Neuronal stem cell (in vitro differentiated cells): Measurements from ENCODE around the gene RNF215. TPM values are rescaled to one million over a fixed set of nuclear protein-coding genes. Genes with fewer than 3 reads are reported as not detected.

ENCODE experiments used
- DNase-seq: peaks from one replicate; pipeline ENCODE4 v3.0.0-alpha.2; 2013; ENCODE audit warnings: low spot score
- H2AFZ ChIP-seq: one replicate; pipeline ENCODE4 v1.6.1; 2013; ENCODE audit warnings: mild to moderate bottlenecking, low read length, inconsistent platforms
- H2AK5ac ChIP-seq: 2 replicates; pipeline ENCODE4 v1.6.1; 2013; ENCODE audit warnings: low read depth, mild to moderate bottlenecking, inconsistent platforms, low read length, moderate library complexity, mixed read lengths
- H2BK120ac ChIP-seq: 2 replicates; pipeline ENCODE4 v1.6.1; 2013; ENCODE audit warnings: low read depth, mild to moderate bottlenecking, inconsistent platforms, low read length, moderate library complexity, mixed read lengths
- H2BK12ac ChIP-seq: one replicate; pipeline ENCODE4 v1.6.1; 2013; ENCODE audit warnings: low read length, inconsistent platforms
- H2BK15ac ChIP-seq: 2 replicates; pipeline ENCODE4 v1.6.1; 2013; ENCODE audit warnings: mild to moderate bottlenecking, low read length, inconsistent platforms, mixed read lengths
- H2BK5ac ChIP-seq: one replicate; pipeline ENCODE4 v1.6.1; 2013; ENCODE audit warnings: inconsistent platforms, mild to moderate bottlenecking, low read length, moderate library complexity
- H3K14ac ChIP-seq: one replicate; pipeline ENCODE4 v1.6.1; 2013; ENCODE audit warnings: low read length, inconsistent platforms
- H3K18ac ChIP-seq: 2 replicates; pipeline ENCODE4 v1.6.1; 2013; ENCODE audit warnings: low read length, inconsistent platforms
- H3K23ac ChIP-seq: 2 replicates; pipeline ENCODE4 v1.6.1; 2013; ENCODE audit warnings: low read depth, mild to moderate bottlenecking, mixed read lengths, low read length, inconsistent platforms; ENCODE audit not compliant: poor library complexity
- H3K27ac ChIP-seq: replicated peaks from 3 replicates; pipeline ENCODE4 v1.5.1; 2013; ENCODE audit warnings: low read length, inconsistent platforms
- H3K27me3 ChIP-seq, 3 experiments: 2 replicates each; pipeline ENCODE4 v1.6.1; 2013; ENCODE audit warnings: low read length in 3 of 3, mild to moderate bottlenecking in 2 of 3, inconsistent platforms in 1 of 3, low read depth in 1 of 3, mixed read lengths in 1 of 3, moderate library complexity in 1 of 3; ENCODE audit not compliant: control insufficient read depth in 3 of 3, insufficient read depth in 3 of 3
- H3K36me3 ChIP-seq, 2 donors: replicated peaks in 1 of 2; 2 replicates each; pipeline ENCODE4 v1.6.1; 2013; ENCODE audit warnings: low read length in 2 of 2; ENCODE audit not compliant: control insufficient read depth in 2 of 2, insufficient read depth in 2 of 2
- H3K4ac ChIP-seq: 2 replicates; pipeline ENCODE4 v1.6.1; 2013; ENCODE audit warnings: inconsistent platforms, mild to moderate bottlenecking, low read length, moderate library complexity
- H3K4me1 ChIP-seq, 2 donors: 1 replicate in 1 of 2; 2 replicates in 1 of 2; pipeline ENCODE4 v1.6.1; 2013; ENCODE audit warnings: low read length in 2 of 2, low read depth in 1 of 2; ENCODE audit not compliant: control insufficient read depth in 2 of 2, insufficient read depth in 1 of 2
- H3K4me2 ChIP-seq: one replicate; pipeline ENCODE4 v1.6.1; 2013; ENCODE audit warnings: mild to moderate bottlenecking, low read length, inconsistent platforms; ENCODE audit not compliant: insufficient read depth, poor library complexity, severe bottlenecking
- H3K4me3 ChIP-seq, 2 donors: 2 replicates each; pipeline ENCODE4 v1.5.1; 2013; ENCODE audit warnings: low read length in 2 of 2, mild to moderate bottlenecking in 2 of 2, inconsistent platforms in 1 of 2, moderate library complexity in 1 of 2
- H3K79me1 ChIP-seq: one replicate; pipeline ENCODE4 v1.6.1; 2013; ENCODE audit warnings: low read depth, mild to moderate bottlenecking, inconsistent platforms, low read length, moderate library complexity
- H3K9ac ChIP-seq: one replicate; pipeline ENCODE4 v1.6.1; 2013; ENCODE audit warnings: mild to moderate bottlenecking, low read depth, low read length, inconsistent platforms; ENCODE audit not compliant: poor library complexity
- H3K9me3 ChIP-seq, 2 donors: replicated peaks in 1 of 2; 2 replicates each; pipeline versions ENCODE3 to v1.6.1; 2013; ENCODE audit warnings: low read length in 2 of 2, mild to moderate bottlenecking in 2 of 2, inconsistent platforms in 1 of 2, low read depth in 1 of 2, mixed read lengths in 1 of 2, moderate library complexity in 1 of 2; ENCODE audit not compliant: control insufficient read depth in 2 of 2, insufficient read depth in 1 of 2
- H4K8ac ChIP-seq: one replicate; pipeline ENCODE4 v1.6.1; 2013; ENCODE audit warnings: low read depth, mild to moderate bottlenecking, inconsistent platforms, low read length, moderate library complexity
- H4K91ac ChIP-seq: one replicate; pipeline ENCODE4 v1.6.1; 2013; ENCODE audit warnings: low read length, low read depth, mild to moderate bottlenecking, inconsistent platforms; ENCODE audit not compliant: poor library complexity
- WGBS, 2 donors: extraction: QIAGEN DNeasy Blood & Tissue Kit; methylation state at CpG; one replicate each; pipeline ENCODE4 v1.1.7; 2013; ENCODE audit warnings: missing lambda C conversion rate in 2 of 2, mixed read lengths in 1 of 2; ENCODE audit not compliant: insufficient read length in 2 of 2, insufficient replicate concordance in 1 of 2; ENCODE audit errors: extremely low coverage in 2 of 2; 5-methylcytosine and 5-hydroxymethylcytosine counted together
- polyA plus RNA-seq, 2 experiments: library from polyadenylated mRNA; stranded (reverse); fragments of 200-250 nt; gene quantifications; one replicate each; pipeline ENCODE4 v1.2.3, GENCODE V29; 2013

RNF215 gene
- polyA plus RNA-seq (2013, experiment 1 of 2): 9.1 TPM
- polyA plus RNA-seq (2013, experiment 2 of 2): 9.6 TPM

DNA sequence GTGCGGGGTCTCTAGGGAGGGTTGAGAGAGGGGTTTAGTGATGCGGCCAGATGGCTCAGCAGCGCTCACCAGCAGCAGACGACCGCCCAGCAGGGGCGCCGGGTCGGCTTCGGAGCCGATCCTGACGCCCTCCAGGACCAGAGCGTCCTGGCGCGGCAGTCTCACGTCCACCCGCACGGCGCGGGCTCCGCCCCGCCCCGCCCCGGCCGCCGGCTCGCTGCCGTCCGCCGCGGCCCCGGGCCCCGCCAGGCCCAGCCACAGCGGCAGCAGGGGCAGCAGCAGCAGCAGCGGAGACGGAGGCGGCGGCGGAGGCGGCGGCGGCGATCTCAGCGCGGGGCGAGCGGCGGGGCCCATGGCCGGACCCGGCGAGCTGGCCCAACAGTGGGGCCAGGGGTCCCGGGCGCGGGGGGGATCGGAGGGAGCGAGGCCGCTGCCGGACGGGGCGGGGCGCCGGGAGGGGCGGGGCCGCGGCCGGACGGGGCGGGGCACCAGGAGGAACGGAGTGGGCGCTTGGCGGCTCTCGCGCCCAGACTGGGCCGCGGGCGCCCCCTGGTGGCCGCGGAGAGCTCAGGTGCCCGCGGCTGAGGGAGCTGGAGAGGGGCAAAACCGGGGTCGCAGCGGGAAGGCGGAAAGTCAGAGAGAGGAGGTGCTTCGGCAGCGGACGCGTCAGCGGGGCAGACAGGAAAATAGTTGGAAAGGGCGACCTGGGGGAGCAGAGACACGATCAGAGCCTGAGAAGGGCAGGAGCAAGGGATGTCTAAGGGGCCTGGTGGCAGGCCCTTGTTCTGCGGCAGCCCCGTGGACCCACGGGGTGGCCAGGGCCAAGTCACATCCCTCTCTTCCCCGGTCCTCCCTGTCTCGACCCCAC lies at the start of gene RNF215:
RNF215 (minus strand) TSS at position 452 of the 868 bp plus-strand sequence; CDS start at position 354, 98 bp downstream.
- Histone ChIP-seq H3K79me1 (no peaks in the 10 kb centered on the region), H2AFZ (peak within 1 kb of the TSS; percentile 96), H3K36me3 (peaks cover 4 to 16% of the 10 kb centered on the region in 2 donors), H3K14ac (peak within 1 kb of the TSS; percentile 56), H3K4me3 (peak within 1 kb of the TSS; percentile 84 to 89), H3K9ac (peak within 1 kb of the TSS; percentile 91), H4K8ac (no peak within 1 kb of the TSS), H3K4me2 (peak within 1 kb of the TSS; percentile 61), H3K9me3 (peaks cover 5% of the 10 kb centered on the region in 2 donors), H3K4me1 (peaks cover 5 to 6% of the 10 kb centered on the region in 2 donors), H2AK5ac (peak within 1 kb of the TSS; percentile 74), H2BK12ac (peak within 1 kb of the TSS; percentile 67), H2BK5ac (no peak within 1 kb of the TSS), H2BK120ac (no peak within 1 kb of the TSS), H3K27ac (no peak within 1 kb of the TSS), H3K27me3 (no peaks in the 10 kb centered on the region), H3K23ac (peak within 1 kb of the TSS; percentile 66), H2BK15ac (no peak within 1 kb of the TSS), H3K18ac (peak within 1 kb of the TSS; percentile 95), H3K4ac (no peak within 1 kb of the TSS), H4K91ac (no peak within 1 kb of the TSS)
- DNase-seq: peak; percentile 88
- WGBS, 2 donors: no CpG with 5 or more reads among the region's 95 CpGs

- no peaks in the 10 kb centered on the region for H3K79me1 ChIP-seq
- no peak overlapping the region for H3K14ac ChIP-seq
- H3K27ac ChIP-seq: no peak overlapping the region
- no peak overlapping the region for H2BK5ac ChIP-seq
- no peak overlapping the region for H4K8ac ChIP-seq
- no peak overlapping the region for H3K4me3 ChIP-seq
- no peak overlapping the region for H2BK12ac ChIP-seq
- H3K23ac ChIP-seq: no peak overlapping the region
- no peak overlapping the region for H4K91ac ChIP-seq
- no peak for DNase-seq
- peak overlapping the region; percentile 82 for H2AFZ ChIP-seq
- H2BK120ac ChIP-seq: no peak overlapping the region
- H3K4ac ChIP-seq: no peak overlapping the region
- H3K9me3 ChIP-seq: peaks cover 0 to 2% of the 10 kb centered on the region in 2 donors
- no peak overlapping the region for H3K9ac ChIP-seq
- H3K36me3 ChIP-seq: no peaks in the 10 kb centered on the region
- no CpG with 5 or more reads among the region's 2 CpGs for WGBS, 2 donors
- H3K18ac ChIP-seq: no peak overlapping the region
- no peaks in the 10 kb centered on the region for H3K4me1 ChIP-seq
- no peak overlapping the region for H2BK15ac ChIP-seq
- H3K27me3 ChIP-seq: peaks cover 0 to 6% (median 0%) of the 10 kb centered on the region in 3 experiments
- no peak overlapping the region for H2AK5ac ChIP-seq
- no peak overlapping the region for H3K4me2 ChIP-seq
These were observed 49.0 kb upstream of the RNF215 start for GRCh38 chr22:30436196-30436595.

- H3K9me3 ChIP-seq: peaks cover 0 to 2% of the 10 kb centered on the region in 2 donors
- no peak overlapping the region for H2BK5ac ChIP-seq
- H3K9ac ChIP-seq: no peak overlapping the region
- H2AK5ac ChIP-seq: peak overlapping the region; percentile 78
- no peak overlapping the region for H4K8ac ChIP-seq
- peak overlapping the region; percentile 11 for H3K18ac ChIP-seq
- peak overlapping the region; percentile 4 for H3K4ac ChIP-seq
- H2BK15ac ChIP-seq: no peak overlapping the region
- H2BK12ac ChIP-seq: no peak overlapping the region
- H3K4me3 ChIP-seq: no peak overlapping the region
- no peaks in the 10 kb centered on the region for H3K79me1 ChIP-seq
- H4K91ac ChIP-seq: no peak overlapping the region
- H2AFZ ChIP-seq: peak overlapping the region; percentile 82
- no peak overlapping the region for H3K27ac ChIP-seq
- peaks cover 0 to 3% (median 0%) of the 10 kb centered on the region in 3 experiments for H3K27me3 ChIP-seq
- H3K4me1 ChIP-seq: no peaks in the 10 kb centered on the region
- no peak overlapping the region for H3K23ac ChIP-seq
- no peak overlapping the region for H2BK120ac ChIP-seq
- no peak for DNase-seq
- H3K4me2 ChIP-seq: no peak overlapping the region
- peak overlapping the region; percentile 40 for H3K14ac ChIP-seq
- no peaks in the 10 kb centered on the region for H3K36me3 ChIP-seq
- no CpG with 5 or more reads among the region's 6 CpGs for WGBS, 2 donors
These were observed 48.5 kb upstream of the RNF215 start for GRCh38 chr22:30435674-30436126.

DNA sequence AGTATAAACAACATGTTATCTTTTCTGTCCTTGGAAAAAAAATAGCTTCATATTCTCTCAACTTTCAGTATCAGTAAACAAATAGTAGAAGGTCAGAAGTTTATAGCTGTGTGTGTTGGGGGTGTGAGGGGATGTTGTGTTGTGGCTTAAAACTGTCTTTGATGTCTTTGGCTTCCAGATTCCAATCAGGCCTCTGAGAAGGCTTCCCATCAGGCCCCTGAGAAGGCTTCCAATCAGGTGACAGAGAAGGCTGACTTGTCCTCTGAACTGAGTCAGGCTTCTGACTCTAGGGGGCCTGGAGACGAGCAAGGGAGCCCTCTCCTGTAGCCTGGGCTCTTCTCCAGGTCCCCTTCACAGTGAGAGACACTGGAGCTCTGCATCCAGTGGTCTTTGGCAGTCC lies 47.6 kb upstream of the RNF215 start:
- Histone ChIP-seq H3K9me3 (peaks cover 0 to 2% of the 10 kb centered on the region in 2 donors), H3K4me2 (no peak overlapping the region), H3K18ac (peak overlapping the region; percentile 33), H3K27me3 (peaks cover 0 to 3% (median 0%) of the 10 kb centered on the region in 3 experiments), H4K8ac (no peak overlapping the region), H2BK12ac (no peak overlapping the region), H2BK15ac (no peak overlapping the region), H3K79me1 (no peaks in the 10 kb centered on the region), H3K27ac (no peak overlapping the region), H2AFZ (peak overlapping the region; percentile 82), H2AK5ac (no peak overlapping the region), H4K91ac (no peak overlapping the region), H3K4me3 (no peak overlapping the region), H3K36me3 (no peaks in the 10 kb centered on the region), H3K23ac (no peak overlapping the region), H3K4me1 (no peaks in the 10 kb centered on the region), H3K4ac (no peak overlapping the region), H2BK5ac (no peak overlapping the region), H3K14ac (no peak overlapping the region), H2BK120ac (no peak overlapping the region), H3K9ac (no peak overlapping the region)
- DNase-seq: no peak
- no CpG with 5 or more reads among the region's 1 CpG for WGBS, 2 donors
